Measurements from ENCODE around the gene VAV1. TPM values are rescaled to one million over a fixed set of nuclear protein-coding genes. Genes with fewer than 3 reads are reported as not detected.

VAV1 gene
- total RNA-seq, 6 experiments from 2014 or later = not detected

DNA sequence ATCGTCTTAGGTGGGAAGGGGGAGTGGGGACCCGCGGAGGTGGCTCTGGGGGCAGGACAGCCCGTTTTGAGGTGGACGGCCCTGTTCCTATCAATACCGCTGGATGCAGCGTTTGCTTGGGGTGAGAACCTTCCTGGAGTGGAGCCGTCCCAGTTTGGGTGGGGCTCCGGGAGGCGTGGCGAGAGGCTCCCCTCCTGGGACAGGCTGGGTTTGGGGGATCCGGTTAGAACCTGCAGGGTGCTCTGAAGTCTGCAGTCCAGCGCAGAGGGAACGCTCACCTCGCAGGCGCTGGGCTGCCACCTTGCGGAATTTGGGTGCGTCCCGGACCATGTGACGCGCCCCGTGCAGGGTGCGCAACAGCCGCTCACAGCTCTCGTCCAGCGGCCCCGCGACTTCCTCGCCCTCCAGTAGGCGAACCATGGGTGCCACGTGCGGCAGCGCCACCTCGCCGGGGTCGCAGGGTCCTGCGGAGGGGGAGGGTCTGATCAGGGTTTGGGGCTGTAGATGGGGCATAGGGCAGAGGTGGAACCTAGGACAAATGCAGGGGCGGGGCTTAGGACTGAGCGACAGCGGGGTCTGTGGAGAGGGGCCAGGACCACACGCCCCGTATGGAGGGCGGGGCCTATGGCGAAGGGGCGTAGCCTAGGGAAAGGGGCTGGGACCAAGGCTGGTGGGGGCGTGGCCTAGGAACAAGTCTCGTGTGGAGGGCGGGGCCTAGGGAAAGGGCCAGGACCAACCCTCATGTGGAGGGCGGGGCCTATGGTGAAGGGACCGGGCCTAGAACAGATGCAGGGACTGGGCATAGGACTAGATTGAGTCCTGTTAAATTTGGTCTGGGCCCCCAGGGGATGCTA lies 19.1 kb upstream of the VAV1 start:
- Mint-ChIP-seq H3K27me3 (ENCODE audit: insufficient read depth) (peaks cover 2% of the 10 kb centered on the region; the same call in 1 of the 2 replicates), H3K36me3 (ENCODE audit: low read depth) (peaks cover 19% of the 10 kb centered on the region), H3K4me3 (peak overlapping the region; percentile 69), H3K27ac (peak overlapping the region; percentile 68), H3K4me1 (ENCODE audit: low read depth) (no peaks in the 10 kb centered on the region), H3K9me3 (no peaks in the 10 kb centered on the region)
- TF ChIP-seq CTCF (IDR thresholded peaks at IDR 0.05) = peak; percentile 71
- peak; percentile 64 for DNase-seq

GRCh38 chr19:6754136-6754535 lies 18.4 kb upstream of the VAV1 start:
- H3K9me3 Mint-ChIP-seq = no peaks in the 10 kb centered on the region
- no peak for DNase-seq
- TF ChIP-seq CTCF (IDR thresholded peaks at IDR 0.05) = no peak
- no peaks in the 10 kb centered on the region for H3K4me1 Mint-ChIP-seq (ENCODE audit: low read depth)
- H3K27me3 Mint-ChIP-seq (ENCODE audit: insufficient read depth) = peaks cover 3% of the 10 kb centered on the region; the same call in 1 of the 2 replicates
- peaks cover 11% of the 10 kb centered on the region for H3K36me3 Mint-ChIP-seq (ENCODE audit: low read depth)
- H3K27ac Mint-ChIP-seq = no peak overlapping the region
- no peak overlapping the region for H3K4me3 Mint-ChIP-seq

DNA sequence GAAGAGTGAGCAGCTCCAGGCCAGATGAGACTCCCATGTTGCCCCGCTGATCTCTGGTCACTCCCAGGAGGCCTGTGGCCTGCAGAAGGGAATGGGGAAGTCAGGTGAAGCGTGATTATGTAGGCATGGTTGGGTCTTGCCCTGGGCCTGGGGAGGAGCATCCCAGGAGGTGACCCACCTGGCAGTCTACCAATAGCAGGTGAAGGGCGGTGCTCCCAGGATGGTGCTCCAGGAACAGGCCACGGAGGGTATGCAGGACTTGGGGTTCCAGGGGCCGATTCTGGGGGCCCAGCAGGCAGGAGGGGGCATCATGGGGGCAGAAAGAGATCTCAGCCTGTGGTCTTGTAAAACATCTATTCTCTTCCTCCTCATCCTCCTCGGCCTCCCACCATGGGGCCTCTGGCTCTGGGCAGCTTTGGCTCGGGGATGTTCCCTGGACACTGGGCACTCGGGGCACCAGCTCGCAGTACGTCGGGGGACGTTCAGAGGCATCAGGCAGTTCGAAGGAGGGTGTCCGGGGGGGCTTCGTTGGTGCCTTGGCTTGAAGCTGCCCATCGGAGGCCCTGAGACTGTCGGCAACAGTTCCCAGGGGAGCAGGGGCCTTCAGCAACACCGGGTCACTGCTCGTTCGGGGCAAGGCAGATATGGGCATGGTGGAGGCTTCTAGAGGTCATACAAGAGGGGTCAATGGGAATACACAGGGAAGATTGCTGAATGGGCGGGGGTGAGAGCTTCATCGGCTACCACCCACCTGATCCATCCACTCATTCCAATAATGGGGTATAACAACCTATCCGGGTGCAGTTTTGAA lies 17.6 kb upstream of the VAV1 start:
- H3K4me1 Mint-ChIP-seq (ENCODE audit: low read depth) = no peaks in the 10 kb centered on the region
- H3K27ac Mint-ChIP-seq = no peak overlapping the region
- no peak for TF ChIP-seq CTCF (IDR thresholded peaks at IDR 0.05)
- no peaks in the 10 kb centered on the region for H3K9me3 Mint-ChIP-seq
- no peak overlapping the region for H3K4me3 Mint-ChIP-seq
- peaks cover 3% of the 10 kb centered on the region; the same call in 1 of the 2 replicates for H3K27me3 Mint-ChIP-seq (ENCODE audit: insufficient read depth)
- H3K36me3 Mint-ChIP-seq (ENCODE audit: low read depth) = peaks cover 4% of the 10 kb centered on the region
- DNase-seq = no peak

DNA sequence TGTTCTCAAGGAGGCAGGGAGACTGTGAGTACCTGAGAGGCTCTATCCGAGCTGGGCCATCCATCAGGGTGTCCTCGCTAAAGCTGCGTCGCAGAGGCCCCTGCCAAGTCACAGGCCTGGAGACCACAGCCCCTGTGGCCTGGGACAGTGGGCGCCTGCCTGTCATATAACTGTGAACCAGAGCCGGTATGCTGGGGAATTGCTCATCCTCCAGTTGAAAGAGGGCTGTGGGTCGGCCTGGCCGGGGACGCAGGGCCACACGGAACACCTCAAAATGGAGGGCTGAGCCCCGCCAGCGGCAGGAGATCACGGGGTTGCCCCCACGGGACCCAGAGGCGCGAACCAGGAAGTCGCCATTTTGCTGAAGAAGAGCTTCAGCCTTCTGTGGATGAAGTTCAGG lies 11.9 kb upstream of the VAV1 start:
- H3K9me3 Mint-ChIP-seq = no peaks in the 10 kb centered on the region
- no peak for DNase-seq

More for the DNA sequence above, 11.9 kb upstream of the VAV1 start:
- no peak overlapping the region for H3K4me3 Mint-ChIP-seq
- TF ChIP-seq CTCF (IDR thresholded peaks at IDR 0.05) = no peak
- H3K36me3 Mint-ChIP-seq (ENCODE audit: low read depth) = no peaks in the 10 kb centered on the region
- peaks cover 5% of the 10 kb centered on the region for H3K27me3 Mint-ChIP-seq (ENCODE audit: insufficient read depth)
- H3K27ac Mint-ChIP-seq = no peak overlapping the region
- H3K4me1 Mint-ChIP-seq (ENCODE audit: low read depth) = no peaks in the 10 kb centered on the region

Measured in HFFc6 (cell line).